GM12878 (cell line): ENCODE data around the gene CATSPERZ. TPM values are rescaled to one million over a fixed set of nuclear protein-coding genes. Genes with fewer than 3 reads are reported as not detected.
A peak's percentile ranks its signal among the peaks of the same experiment; 100 is the strongest.

Experiments
- ATAC-seq: fragments of 200-7000 bp; cut with Tn5 transposase; 3 replicates; pipeline ENCODE4 v1.9.1; 2020; ENCODE audit warnings: mild to moderate bottlenecking, moderate library complexity
- BruUV-seq: library from RNA; stranded (reverse); fragments of 400-500 nt; replicated peaks from 2 replicates; lab custom pipeline; 2021; lab: Mats Ljungman, UMichigan
- CTCF ChIA-PET: fragments of 300-600 bp; sonication (Branson Sonifier 250); formaldehyde crosslinking; extraction: SDS; loops from one replicate; lab custom pipeline; 2021; ENCODE audit warnings: inconsistent platforms; lab: Yijun Ruan, JAX
- POLR2A ChIA-PET: fragments of 350-600 bp; formaldehyde crosslinking; extraction: SDS; loops from one replicate; lab custom pipeline; 2021; ENCODE audit warnings: inconsistent platforms; lab: Charles Lee
- RAD21 ChIA-PET: fragments of 300-600 bp; sonication (Branson Sonifier 250); formaldehyde crosslinking; loops from one replicate; lab custom pipeline; 2023; ENCODE audit warnings: antibody characterized with exemption; ENCODE audit not compliant: unreplicated experiment; lab: Charles Lee
- SMC1A ChIA-PET: fragments of 300-600 bp; sonication (Branson Sonifier 250); formaldehyde crosslinking; loops from one replicate; lab custom pipeline; 2023; ENCODE audit not compliant: unreplicated experiment, uncharacterized antibody; lab: Charles Lee
- DNase-seq: peaks from one replicate; pipeline ENCODE4 v3.0.0-alpha.2; 2011; ENCODE audit warnings: low read depth, low spot score
- FAIRE-seq: peaks from 3 replicates; lab custom pipeline; 2011; peaks lifted over from hg19 to GRCh38; lab: Jason Lieb, UNC
- H2AFZ ChIP-seq: 2 replicates; pipeline ENCODE4 v1.6.0; 2011; ENCODE audit warnings: low read depth, low read length, control low read depth; ENCODE audit not compliant: control insufficient read depth
- H3K27ac ChIP-seq: 2 replicates; pipeline ENCODE4 v1.5.1; 2011; ENCODE audit warnings: control low read depth; ENCODE audit not compliant: control insufficient read depth, insufficient read depth
- H3K27me3 ChIP-seq, 2 experiments: replicated peaks in 1 of 2; 2 replicates each; pipeline versions ENCODE4 v1.6.0 to v1.6.1; 2011; ENCODE audit warnings: low read length in 1 of 2; ENCODE audit not compliant: control insufficient read depth in 2 of 2, insufficient read depth in 2 of 2
- H3K36me3 ChIP-seq, 2 experiments: 2 replicates each; pipeline ENCODE4 v1.5.1; 2011; ENCODE audit warnings: low read length in 1 of 2; ENCODE audit not compliant: control insufficient read depth in 2 of 2, insufficient read depth in 2 of 2
- H3K4me1 ChIP-seq: 2 replicates; pipeline ENCODE4 v1.6.1; 2011; ENCODE audit warnings: mild to moderate bottlenecking, low read length, moderate library complexity, mixed read lengths; ENCODE audit not compliant: control insufficient read depth, insufficient read depth
- H3K4me2 ChIP-seq: 2 replicates; pipeline ENCODE4 v1.6.0; 2011; ENCODE audit warnings: control low read depth; ENCODE audit not compliant: control insufficient read depth, insufficient read depth
- H3K4me3 ChIP-seq: fragments of 200-600 bp; sonication (generic); 2 replicates; pipeline ENCODE4 v1.5.1; 2016
- H3K79me2 ChIP-seq: 2 replicates; pipeline ENCODE4 v1.6.0; 2011; ENCODE audit warnings: low read length; ENCODE audit not compliant: control insufficient read depth, insufficient read depth
- H3K9ac ChIP-seq: 2 replicates; pipeline ENCODE4 v1.8.0; 2011; ENCODE audit warnings: low read length, control low read depth, mixed read lengths; ENCODE audit not compliant: control insufficient read depth, insufficient read depth
- H3K9me3 ChIP-seq: replicated peaks from 3 replicates; pipeline ENCODE4 v1.5.1; 2011; ENCODE audit warnings: mild to moderate bottlenecking, low read length; ENCODE audit not compliant: control insufficient read depth, insufficient read depth
- H4K20me1 ChIP-seq: 2 replicates; pipeline ENCODE4 v1.6.0; 2011; ENCODE audit not compliant: control insufficient read depth, insufficient read depth
- BACH1 ChIP-seq: fragments of 450-650 bp; IDR thresholded peaks from 2 replicates; pipeline ENCODE4 v1.6.1; 2017; ENCODE audit warnings: mild to moderate bottlenecking, borderline replicate concordance
- DPF2 ChIP-seq: fragments of 450-650 bp; IDR thresholded peaks from 2 replicates; pipeline ENCODE4 v1.6.1; 2017; ENCODE audit warnings: mild to moderate bottlenecking
- MYC ChIP-seq: IDR thresholded peaks from 2 replicates; pipeline ENCODE4 v1.6.1; 2011; ENCODE audit warnings: mild to moderate bottlenecking, low read length, moderate library complexity, inconsistent platforms; ENCODE audit not compliant: insufficient read depth, insufficient replicate concordance, insufficient read length, severe bottlenecking
- NKRF ChIP-seq: fragments of 450-650 bp; conservative IDR thresholded peaks from 2 replicates; pipeline ENCODE4 v1.6.1; 2017; ENCODE audit warnings: mild to moderate bottlenecking, moderate library complexity
- SMARCA5 ChIP-seq: fragments of 450-650 bp; IDR thresholded peaks from 2 replicates; pipeline ENCODE4 v1.6.1; 2017; ENCODE audit warnings: mild to moderate bottlenecking
- SREBF2 ChIP-seq: IDR thresholded peaks from 2 replicates; pipeline ENCODE4 v1.6.1; 2012; ENCODE audit warnings: mild to moderate bottlenecking, low read length
- SUZ12 ChIP-seq: fragments of 200-600 bp; sonication (generic); IDR thresholded peaks from one replicate; pipeline ENCODE4 v1.6.1; 2018; ENCODE audit warnings: antibody characterized with exemption, mild to moderate bottlenecking; ENCODE audit not compliant: unreplicated experiment
- TAF1 ChIP-seq: IDR thresholded peaks from 2 replicates; pipeline ENCODE4 v1.6.1; 2011; ENCODE audit warnings: mild to moderate bottlenecking, low read depth, low read length, borderline replicate concordance
- ZNF384 ChIP-seq: IDR thresholded peaks from 2 replicates; pipeline ENCODE4 v1.6.1; 2012; ENCODE audit warnings: low read depth, mild to moderate bottlenecking, low read length, improper control_type of control experiment, borderline replicate concordance
- WGBS: methylation state at CpG from one replicate; pipeline ENCODE4 v1.1.6; 2016; ENCODE audit warnings: low lambda C conversion rate; ENCODE audit not compliant: insufficient replicate concordance, insufficient coverage; ENCODE audit errors: missing lambda C conversion rate; 5-methylcytosine and 5-hydroxymethylcytosine counted together
- in situ Hi-C: fragments of 300-500 bp; cut with MboI; formaldehyde crosslinking; loops from 9 replicates; pipeline ENCODE4 v1.14.3; 2018; ENCODE audit warnings: mixed read lengths
- intact Hi-C: fragments of 100-400 bp; cut with micrococcal nuclease; formaldehyde crosslinking; loops from one replicate; pipeline ENCODE4 v1.14.2; 2022; ENCODE audit not compliant: unreplicated experiment
- polyA plus RNA-seq, 11 experiments: library from polyadenylated mRNA; depleted of rRNA in 4 of 11; unstranded in 6 of 11; stranded (reverse) in 5 of 11; fragments of >200 nt; fragmentation: Nextera tagmentation in 4 of 11; fragmentation: Illumina TruSeq in 1 of 11; extraction: Ambion mirVana in 4 of 11; extraction: Trizol in 1 of 11; gene quantifications; 1 replicate in 1 of 11; 2 replicates in 10 of 11; pipeline versions ENCODE4 v1.2.1 to v1.2.3, GENCODE V29; 2011 to 2016; ENCODE audit warnings: inconsistent platforms in 2 of 11, missing spikeins in 2 of 11, low read depth in 1 of 11
- total RNA-seq, 4 experiments: library from RNA; depleted of rRNA in 3 of 4; stranded (reverse); fragments of >200 nt in 3 of 4; fragmentation: Illumina TruSeq in 1 of 4; extraction: Trizol in 1 of 4; gene quantifications; 2 replicates each; pipeline versions ENCODE4 v1.2.1 to v1.2.3, GENCODE V29; 2013 to 2021

CATSPERZ gene
- total and polyA plus RNA-seq, 10 of the 15 experiments (the other 5 are each of a cell fraction or from before 2014, with no cell fraction given), result 0.12 to 0.31 TPM; not detected in 8

GRCh38 chr11:64250415-64251015 is 49.6 kb upstream of the CATSPERZ start:
- ChIA-PET CTCF (interaction anchor here (0.7 to 4.8 kb wide), 11 partner anchors 9 to 91 kb away, joined by 3 to 64 read pairs (median 6); partner anchors contain the start of genes CATSPERZ, FERMT3, FKBP2 and NUDT22), POLR2A (interaction anchor here (0.6 to 1.8 kb wide), 9 partner anchors 9 to 53 kb away, joined by 3 to 9 read pairs (median 4); partner anchors contain the start of genes FKBP2, NUDT22 and TRPT1), SMC1A (interaction anchor here (0.7 to 1.2 kb wide), 3 partner anchors 19 to 50 kb away, joined by 3 to 5 read pairs (median 3); no protein-coding TSS in a partner anchor), RAD21 (interaction anchor here (1.4 to 3.1 kb wide), 3 partner anchors 9 to 50 kb away, joined by 5 to 30 read pairs (median 7); partner anchors contain the start of genes CATSPERZ, FERMT3 and FKBP2)
- H4K20me1 ChIP-seq, result no peaks in the 10 kb centered on the region
- peak overlapping the region; percentile 89 for H3K4me2 ChIP-seq
- no TSS peak for BruUV-seq
- no peak overlapping the region for H3K27ac ChIP-seq
- peak overlapping the region; percentile 85; the same call in 1 of the 2 replicates for H2AFZ ChIP-seq
- H3K79me2 ChIP-seq, result peaks cover 10% of the 10 kb centered on the region
- no peak for TF ChIP-seq SREBF2
- H3K27me3 ChIP-seq, result no peaks in the 10 kb centered on the region
- H3K9ac ChIP-seq, result no peak overlapping the region
- H3K36me3 ChIP-seq, result no peaks in the 10 kb centered on the region; a peak in 1 of 4 replicates
- no peak for FAIRE-seq
- DNase-seq, result no peak
- 1% methylated on average over 9 of the region's 13 CpGs for WGBS
- intact Hi-C loops (loop anchor here (2.0 kb wide), 2 partner anchors 18 to 50 kb away; partner anchors contain the start of gene CATSPERZ), in situ Hi-C loops (no loop called here)
- H3K4me1 ChIP-seq, result peaks cover 10% of the 10 kb centered on the region
- peak; percentile 13 for ATAC-seq
- peak overlapping the region; percentile 38; the same call in 1 of the 2 replicates for H3K4me3 ChIP-seq
- H3K9me3 ChIP-seq, result no peaks in the 10 kb centered on the region

GRCh38 chr11:64251016-64251752 is 49.0 kb upstream of the CATSPERZ start, which contains the start of gene PLCB3:
PLCB3 (plus strand) TSS chr11:64251530; CDS start chr11:64251650, 120 bp downstream.
- no peak for FAIRE-seq
- TF ChIP-seq DPF2 (peak; percentile 22; the same call in 1 of the 2 replicates), TAF1 (no peak), MYC (no peak), SMARCA5 (no peak), NKRF (0 out of 2 replicates have a peak, but pooled peaks have one; percentile 56), ZNF384 (no peak), SUZ12 (no peak), BACH1 (peak; percentile 42; the same call in 1 of the 2 replicates)

More at GRCh38 chr11:64251016-64251752, 49.0 kb upstream of the CATSPERZ start, which contains the start of gene PLCB3:
- Histone ChIP-seq H3K27me3 (no peaks in the 10 kb centered on the region), H4K20me1 (no peaks in the 10 kb centered on the region), H2AFZ (peak within 1 kb of the TSS; percentile 85), H3K4me3 (peak within 1 kb of the TSS; percentile 66), H3K27ac (no peak within 1 kb of the TSS), H3K79me2 (peaks cover 3% of the 10 kb centered on the region), H3K9me3 (no peaks in the 10 kb centered on the region), H3K4me2 (peak within 1 kb of the TSS; percentile 100), H3K9ac (peak within 1 kb of the TSS; percentile 82), H3K4me1 (peaks cover 10% of the 10 kb centered on the region), H3K36me3 (no peaks in the 10 kb centered on the region; a peak in 1 of 4 replicates)
- RAD21 ChIA-PET, result interaction anchor here (1.0 to 3.1 kb wide), 7 partner anchors 10 to 67 kb away, joined by 3 to 30 read pairs (median 4); partner anchors contain the start of genes CATSPERZ, FERMT3, FKBP2 and PRDX5
- ATAC-seq (peak; percentile 68), DNase-seq (no peak)
- intact Hi-C loops, result loop anchor here (2.0 kb wide), 2 partner anchors 18 to 50 kb away; partner anchors contain the start of gene CATSPERZ
- in situ Hi-C loops, result no loop called here
- POLR2A ChIA-PET, result interaction anchor here (1.0 to 2.0 kb wide), 8 partner anchors 10 to 54 kb away, joined by 3 to 12 read pairs (median 6); partner anchors contain the start of genes ESRRA, FERMT3 and FKBP2
- no TSS peak for BruUV-seq
- CTCF ChIA-PET, result interaction anchor here (0.5 to 4.8 kb wide), 16 partner anchors 9 to 90 kb away, joined by 3 to 64 read pairs (median 5); partner anchors contain the start of genes CATSPERZ, FERMT3, FKBP2 and NUDT22
- WGBS, result 2% methylated on average over 29 of the region's 75 CpGs
- SMC1A ChIA-PET, result interaction anchor here (1.7 kb wide), 1 partner anchor 46 kb away, joined by 15 read pairs; the partner anchor contains the start of gene FERMT3
